Measurements from ENCODE around the gene TTBK2.
"Not testable (repeated sequence)": the region's sequence is repeated elsewhere in the genome, so short reads cannot be mapped to it uniquely, and the experiment has no call there.

Gene TTBK2

DNA sequence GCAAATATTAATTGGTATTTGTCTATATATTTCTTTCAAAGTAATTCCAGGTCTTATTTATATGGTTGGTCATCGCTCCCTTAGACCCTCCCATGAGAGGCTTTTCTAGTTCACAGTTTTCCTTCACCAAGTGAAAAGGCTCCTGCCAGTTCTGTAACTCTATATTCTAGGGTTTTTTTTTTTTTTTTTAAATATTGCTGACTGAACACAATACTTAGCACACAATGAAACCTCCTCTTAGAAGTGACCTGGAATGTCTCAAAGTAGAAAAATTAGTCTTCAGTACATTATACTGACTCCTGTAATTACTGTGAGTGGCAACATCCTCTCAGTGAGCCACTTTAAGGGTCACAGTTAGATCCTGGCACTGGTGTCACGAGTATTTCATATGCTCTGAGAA is 135.0 kb downstream of the TTBK2 start:
- H3K9ac ChIP-seq (ENCODE audit: low read depth, low read length), result no peak overlapping the region
- no peak overlapping the region for H3K4me3 ChIP-seq (ENCODE audit: low read length)
- no peaks in the 10 kb centered on the region for H3K27me3 ChIP-seq (ENCODE audit: control insufficient read depth, insufficient read depth, low read length)
- peaks cover 8% of the 10 kb centered on the region for H3K36me3 ChIP-seq (ENCODE audit: insufficient read depth, low read length)
- H3K9me3 ChIP-seq (replicated peaks; ENCODE audit: low read length), result no peaks in the 10 kb centered on the region
- H3K4me1 ChIP-seq (ENCODE audit: control insufficient read depth, insufficient read depth, low read length), result no peaks in the 10 kb centered on the region
- H3K4me2 ChIP-seq (ENCODE audit: low read length), result no peak overlapping the region

- H3K9ac ChIP-seq (ENCODE audit: low read depth, low read length), result no peak overlapping the region
- no peak overlapping the region for H3K4me3 ChIP-seq (ENCODE audit: low read length)
- no peaks in the 10 kb centered on the region for H3K4me1 ChIP-seq (ENCODE audit: control insufficient read depth, insufficient read depth, low read length)
These were observed 135.9 kb downstream of the TTBK2 start for GRCh38 chr15:42784705-42785104.

GRCh38 chr15:42782716-42783115 is 137.9 kb downstream of the TTBK2 start:
- no peaks in the 10 kb centered on the region for H3K9me3 ChIP-seq (replicated peaks; ENCODE audit: low read length)
- no peak overlapping the region for H3K4me3 ChIP-seq (ENCODE audit: low read length)
- no peaks in the 10 kb centered on the region for H3K27me3 ChIP-seq (ENCODE audit: control insufficient read depth, insufficient read depth, low read length)
- H3K36me3 ChIP-seq (ENCODE audit: insufficient read depth, low read length), result peaks cover 8% of the 10 kb centered on the region
- H3K4me2 ChIP-seq (ENCODE audit: low read length), result no peak overlapping the region
- H3K9ac ChIP-seq (ENCODE audit: low read depth, low read length), result no peak overlapping the region
- H3K4me1 ChIP-seq (ENCODE audit: control insufficient read depth, insufficient read depth, low read length), result no peaks in the 10 kb centered on the region

More at GRCh38 chr15:42784705-42785104, 135.9 kb downstream of the TTBK2 start:
- H3K9me3 ChIP-seq (replicated peaks; ENCODE audit: low read length), result no peaks in the 10 kb centered on the region
- H3K27me3 ChIP-seq (ENCODE audit: control insufficient read depth, insufficient read depth, low read length), result no peaks in the 10 kb centered on the region
- H3K36me3 ChIP-seq (ENCODE audit: insufficient read depth, low read length), result peaks cover 8% of the 10 kb centered on the region
- no peak overlapping the region for H3K4me2 ChIP-seq (ENCODE audit: low read length)

DNA sequence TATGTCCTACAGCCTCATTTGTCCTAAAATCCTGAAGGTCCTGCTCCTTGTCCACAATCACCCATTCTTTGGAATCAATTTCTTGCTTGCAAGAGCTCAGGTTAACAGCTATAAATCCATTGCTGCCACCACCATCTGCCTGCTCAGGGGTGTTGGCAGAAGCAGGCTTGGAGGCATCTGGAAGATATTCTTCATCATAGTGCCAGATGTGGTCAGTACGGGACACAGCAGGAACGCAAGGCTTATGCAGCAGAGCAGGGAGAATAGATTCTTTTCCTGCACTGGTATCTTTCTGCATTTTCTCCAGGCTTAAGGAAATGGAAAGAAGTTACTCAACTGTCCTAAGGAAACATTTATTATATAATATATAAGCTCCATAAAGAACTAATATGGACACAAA is 145.2 kb downstream of the TTBK2 start:
- H3K36me3 ChIP-seq (ENCODE audit: insufficient read depth, low read length), result no peaks in the 10 kb centered on the region
- H3K27me3 ChIP-seq (ENCODE audit: control insufficient read depth, insufficient read depth, low read length), result no peaks in the 10 kb centered on the region
- no peak overlapping the region for H3K9ac ChIP-seq (ENCODE audit: low read depth, low read length)
- H3K9me3 ChIP-seq (replicated peaks; ENCODE audit: low read length), result no peaks in the 10 kb centered on the region
- H3K4me1 ChIP-seq (ENCODE audit: control insufficient read depth, insufficient read depth, low read length), result no peaks in the 10 kb centered on the region
- no peak overlapping the region for H3K4me2 ChIP-seq (ENCODE audit: low read length)
- H3K4me3 ChIP-seq (ENCODE audit: low read length), result no peak overlapping the region

- H3K27me3 ChIP-seq (ENCODE audit: control insufficient read depth, insufficient read depth, low read length), result no peaks in the 10 kb centered on the region
- no peaks in the 10 kb centered on the region for H3K9me3 ChIP-seq (replicated peaks; ENCODE audit: low read length)
- H3K4me2 ChIP-seq (ENCODE audit: low read length), result no peak overlapping the region
- H3K4me1 ChIP-seq (ENCODE audit: control insufficient read depth, insufficient read depth, low read length), result no peaks in the 10 kb centered on the region
- no peak overlapping the region for H3K9ac ChIP-seq (ENCODE audit: low read depth, low read length)
- H3K4me3 ChIP-seq (ENCODE audit: low read length), result no peak overlapping the region
- no peaks in the 10 kb centered on the region for H3K36me3 ChIP-seq (ENCODE audit: insufficient read depth, low read length)
These were observed 147.7 kb downstream of the TTBK2 start for GRCh38 chr15:42772901-42773300.

DNA sequence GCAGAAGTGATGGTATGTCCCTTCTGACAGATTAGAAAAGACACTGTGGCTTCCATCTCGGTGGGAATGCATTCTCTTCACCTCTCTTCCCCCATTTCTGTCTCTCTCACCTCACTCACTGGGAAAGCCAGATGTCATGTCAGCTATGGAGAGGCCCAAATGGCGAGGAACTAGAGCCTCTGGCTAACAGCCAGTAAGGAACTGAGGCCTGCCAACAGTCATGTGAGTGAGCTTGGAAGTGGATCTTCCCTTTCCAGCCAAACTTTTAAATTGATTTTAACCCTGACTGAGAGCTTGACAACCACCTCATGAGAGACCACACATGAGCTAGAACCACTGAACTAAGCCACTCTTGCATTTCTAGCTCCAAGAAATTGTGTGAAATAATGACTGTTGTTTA is 148.4 kb downstream of the TTBK2 start:
- H3K36me3 ChIP-seq (ENCODE audit: insufficient read depth, low read length), result no peaks in the 10 kb centered on the region
- H3K9me3 ChIP-seq (replicated peaks; ENCODE audit: low read length), result no peaks in the 10 kb centered on the region
- no peak overlapping the region for H3K9ac ChIP-seq (ENCODE audit: low read depth, low read length)
- no peaks in the 10 kb centered on the region for H3K4me1 ChIP-seq (ENCODE audit: control insufficient read depth, insufficient read depth, low read length)
- H3K27me3 ChIP-seq (ENCODE audit: control insufficient read depth, insufficient read depth, low read length), result no peaks in the 10 kb centered on the region
- no peak overlapping the region for H3K4me3 ChIP-seq (ENCODE audit: low read length)
- no peak overlapping the region for H3K4me2 ChIP-seq (ENCODE audit: low read length)

GRCh38 chr15:42766109-42766508 is 154.5 kb downstream of the TTBK2 start:
- H3K9me3 ChIP-seq (replicated peaks; ENCODE audit: low read length); H3K9ac ChIP-seq (ENCODE audit: low read depth, low read length); H3K4me3 ChIP-seq (ENCODE audit: low read length): not testable (repeated sequence)

DNA sequence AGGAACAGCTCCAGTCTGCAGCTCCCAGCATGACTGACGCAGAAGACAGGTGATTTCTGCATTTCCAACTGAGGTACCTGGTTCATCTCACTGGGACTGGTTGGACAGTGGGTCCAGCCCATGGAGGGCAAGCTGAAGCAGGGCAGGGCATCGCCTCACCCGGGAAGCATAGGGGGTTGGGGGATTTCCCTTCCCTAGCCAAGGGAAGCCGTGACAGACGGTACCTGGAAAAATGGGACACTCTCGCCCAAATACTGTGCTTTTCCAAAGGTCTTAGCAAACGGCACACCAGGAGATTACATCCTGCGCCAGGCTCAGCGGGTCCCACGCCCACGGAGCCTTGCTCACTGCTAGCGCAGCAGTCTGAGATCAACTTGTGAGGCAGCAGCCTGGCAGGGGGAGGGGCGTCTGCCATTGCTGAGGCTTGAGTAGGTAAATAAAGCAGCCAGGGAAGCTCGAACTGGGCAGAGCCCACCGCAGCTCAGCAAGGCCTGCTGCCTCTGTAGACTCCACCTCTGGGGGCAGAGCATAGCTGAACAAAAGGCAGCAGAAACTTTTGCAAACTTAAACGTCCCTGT is 156.3 kb downstream of the TTBK2 start:
- H3K9me3 ChIP-seq (replicated peaks; ENCODE audit: low read length); H3K4me2 ChIP-seq (ENCODE audit: low read length); H3K4me3 ChIP-seq (ENCODE audit: low read length): not testable (repeated sequence)

More at GRCh38 chr15:42766109-42766508, 154.5 kb downstream of the TTBK2 start:
- not testable (repeated sequence) for H3K4me2 ChIP-seq (ENCODE audit: low read length); H3K27me3 ChIP-seq (ENCODE audit: control insufficient read depth, insufficient read depth, low read length); H3K36me3 ChIP-seq (ENCODE audit: insufficient read depth, low read length); H3K4me1 ChIP-seq (ENCODE audit: control insufficient read depth, insufficient read depth, low read length)

DNA sequence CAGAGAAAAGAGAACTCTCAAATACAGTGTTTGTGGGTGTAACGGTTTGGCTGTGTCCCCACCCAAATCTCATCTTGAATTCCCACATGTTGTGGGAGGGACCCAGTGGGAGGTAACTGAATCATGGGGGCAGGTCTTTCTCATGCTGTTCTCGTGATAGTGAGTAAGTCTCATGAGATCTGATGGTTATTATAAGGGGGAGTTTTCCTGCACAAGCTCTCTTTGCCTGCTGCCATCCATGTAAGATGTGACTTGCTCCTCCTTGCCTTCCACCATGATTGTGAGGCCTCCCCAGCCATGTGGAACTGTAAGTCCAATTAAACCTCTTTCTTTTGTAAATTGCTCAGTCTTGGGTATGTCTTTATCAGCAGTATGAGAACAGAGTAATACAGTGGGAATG is 158.8 kb downstream of the TTBK2 start:
- H3K4me1 ChIP-seq (ENCODE audit: control insufficient read depth, insufficient read depth, low read length); H3K36me3 ChIP-seq (ENCODE audit: insufficient read depth, low read length); H3K9ac ChIP-seq (ENCODE audit: low read depth, low read length); H3K27me3 ChIP-seq (ENCODE audit: control insufficient read depth, insufficient read depth, low read length); H3K9me3 ChIP-seq (replicated peaks; ENCODE audit: low read length); H3K4me2 ChIP-seq (ENCODE audit: low read length); H3K4me3 ChIP-seq (ENCODE audit: low read length): not testable (repeated sequence)

More for the DNA sequence above, 156.3 kb downstream of the TTBK2 start:
- H3K36me3 ChIP-seq (ENCODE audit: insufficient read depth, low read length); H3K4me1 ChIP-seq (ENCODE audit: control insufficient read depth, insufficient read depth, low read length); H3K9ac ChIP-seq (ENCODE audit: low read depth, low read length); H3K27me3 ChIP-seq (ENCODE audit: control insufficient read depth, insufficient read depth, low read length): not testable (repeated sequence)

- Histone ChIP-seq H3K4me2 (ENCODE audit: low read length) (no peak overlapping the region), H3K4me3 (ENCODE audit: low read length) (no peak overlapping the region), H3K36me3 (ENCODE audit: insufficient read depth, low read length) (no peaks in the 10 kb centered on the region), H3K9me3 (replicated peaks; ENCODE audit: low read length) (no peaks in the 10 kb centered on the region), H3K4me1 (ENCODE audit: control insufficient read depth, insufficient read depth, low read length) (no peaks in the 10 kb centered on the region), H3K27me3 (ENCODE audit: control insufficient read depth, insufficient read depth, low read length) (no peaks in the 10 kb centered on the region), H3K9ac (ENCODE audit: low read depth, low read length) (no peak overlapping the region)
These were observed 159.8 kb downstream of the TTBK2 start for GRCh38 chr15:42760759-42761158.

- no peak overlapping the region for H3K4me2 ChIP-seq (ENCODE audit: low read length)
- H3K9ac ChIP-seq (ENCODE audit: low read depth, low read length), result no peak overlapping the region
- H3K36me3 ChIP-seq (ENCODE audit: insufficient read depth, low read length), result no peaks in the 10 kb centered on the region
- no peaks in the 10 kb centered on the region for H3K9me3 ChIP-seq (replicated peaks; ENCODE audit: low read length)
- no peaks in the 10 kb centered on the region for H3K27me3 ChIP-seq (ENCODE audit: control insufficient read depth, insufficient read depth, low read length)
- H3K4me1 ChIP-seq (ENCODE audit: control insufficient read depth, insufficient read depth, low read length), result no peaks in the 10 kb centered on the region
- no peak overlapping the region for H3K4me3 ChIP-seq (ENCODE audit: low read length)
These were observed 161.5 kb downstream of the TTBK2 start for GRCh38 chr15:42759093-42759492.

- no peaks in the 10 kb centered on the region for H3K27me3 ChIP-seq (ENCODE audit: control insufficient read depth, insufficient read depth, low read length)
- H3K9ac ChIP-seq (ENCODE audit: low read depth, low read length), result no peak overlapping the region
- H3K4me2 ChIP-seq (ENCODE audit: low read length), result no peak overlapping the region
- no peaks in the 10 kb centered on the region for H3K9me3 ChIP-seq (replicated peaks; ENCODE audit: low read length)
- no peak overlapping the region for H3K4me3 ChIP-seq (ENCODE audit: low read length)
- peaks cover 9% of the 10 kb centered on the region for H3K36me3 ChIP-seq (ENCODE audit: insufficient read depth, low read length)
- no peaks in the 10 kb centered on the region for H3K4me1 ChIP-seq (ENCODE audit: control insufficient read depth, insufficient read depth, low read length)
These were observed 170.3 kb downstream of the TTBK2 start for GRCh38 chr15:42750306-42750705.

Measured in skeletal muscle satellite cell (primary cell).